Uterus (tissue), 2 donors: ENCODE data around the gene EFCC1.

Source experiments
- CTCF ChIP-seq, 4 experiments: fragments of 200-600 bp in 2 of 4; fragments of 450-650 bp in 2 of 4; sonication (generic) in 2 of 4; IDR thresholded peaks; one replicate each; pipeline ENCODE4 v1.5.1; 2016 to 2019; ENCODE audit warnings: antibody characterized with exemption in 4 of 4, mild to moderate bottlenecking in 2 of 4, moderate library complexity in 1 of 4
- POLR2A ChIP-seq, 2 donors: fragments of 450-650 bp; IDR thresholded peaks; one replicate each; pipeline ENCODE4 v1.6.1; 2016; ENCODE audit warnings: antibody characterized with exemption in 2 of 2, mild to moderate bottlenecking in 1 of 2, moderate library complexity in 1 of 2

GRCh38 chr3:129014793-129015345 is 13.8 kb downstream of the EFCC1 start:
- TF ChIP-seq CTCF (IDR thresholded peaks at IDR 0.05) (no peak), POLR2A (IDR thresholded peaks at IDR 0.05) (no peak)
